HG03460 (cell line): ENCODE measurements around the gene TNFRSF12A.

ENCODE experiments used
- ATAC-seq: cut with Tn5 transposase; IDR thresholded peaks from one replicate; pipeline ENCODE4 v1.9.1; 2021; ENCODE audit not compliant: unreplicated experiment

Gene TNFRSF12A

DNA sequence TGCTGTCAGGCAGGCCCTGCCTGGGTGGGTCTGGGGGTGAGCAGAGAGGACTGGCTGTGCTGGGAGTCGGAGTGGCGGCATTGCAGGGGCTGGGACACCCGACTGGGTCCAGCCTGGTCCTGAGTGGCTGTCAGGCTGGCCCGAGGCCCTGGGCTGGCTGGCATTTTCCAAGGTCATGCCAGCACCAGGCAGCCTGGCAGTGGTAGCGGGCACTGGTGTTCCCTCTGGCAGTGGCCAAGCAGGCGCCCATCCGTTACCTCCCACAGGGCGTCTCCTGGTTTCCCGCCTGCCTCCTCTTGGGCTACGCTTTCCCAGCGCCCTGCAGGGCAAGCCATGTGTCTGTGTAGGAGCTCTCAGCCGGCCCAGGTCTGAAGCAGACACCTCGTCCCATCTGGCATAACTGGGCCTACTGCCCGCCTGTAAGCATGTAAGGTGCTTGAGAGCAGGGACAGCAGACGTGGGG, 34.2 kb upstream of the TNFRSF12A start:
- ATAC-seq, result no peak

DNA sequence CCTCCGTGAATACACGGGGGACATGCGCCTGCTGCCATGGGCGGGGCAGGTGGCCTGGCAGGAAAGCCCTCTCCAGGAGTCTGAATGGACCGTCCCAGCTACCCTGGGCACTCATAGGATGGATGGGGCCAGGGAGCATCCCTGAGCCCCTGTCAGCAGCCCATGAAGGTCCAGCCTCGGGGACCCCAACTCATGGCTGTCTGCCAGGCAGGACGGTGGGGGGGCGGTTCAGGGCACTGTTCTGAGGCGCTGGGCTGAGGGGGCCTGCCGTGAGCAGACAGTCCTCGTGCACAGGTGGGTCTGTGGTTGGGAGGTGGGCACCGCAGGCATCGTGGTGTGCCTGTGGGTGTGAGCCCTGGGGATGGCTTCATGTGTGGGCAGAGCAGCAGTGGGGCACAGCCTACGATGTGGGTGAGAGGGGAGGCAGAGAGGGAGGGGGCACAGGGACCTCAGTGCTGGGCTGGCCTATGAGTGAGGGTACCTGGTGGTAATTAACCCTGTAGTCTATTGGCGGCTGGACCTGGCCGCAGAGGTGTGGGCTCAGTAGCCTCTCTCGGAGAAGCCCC, 33.5 kb upstream of the TNFRSF12A start:
- no peak for ATAC-seq

DNA sequence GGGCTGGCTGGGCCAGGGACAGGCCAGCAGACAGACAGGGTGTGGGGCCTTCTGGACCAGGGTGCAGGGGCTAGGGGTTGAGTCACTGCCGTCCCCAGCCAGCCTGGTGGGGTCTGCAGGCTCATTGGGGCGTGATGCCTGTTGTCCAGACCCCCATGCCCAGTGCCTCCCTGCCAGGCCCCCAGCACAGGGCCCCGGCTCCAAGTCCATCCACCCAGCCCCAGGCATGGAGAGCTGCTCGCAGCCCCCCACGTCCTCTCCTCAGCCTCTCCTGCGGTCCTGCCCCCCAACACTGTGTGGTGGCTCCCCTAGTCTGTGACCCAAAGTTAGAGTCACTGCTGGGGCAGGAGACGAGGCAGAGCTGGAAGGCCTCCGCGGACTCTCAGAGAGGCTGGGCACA, 32.9 kb upstream of the TNFRSF12A start:
- ATAC-seq, result no peak

- ATAC-seq, result no peak
Measured at GRCh38 chr16:2987833-2988232, 32.3 kb upstream of the TNFRSF12A start.

DNA sequence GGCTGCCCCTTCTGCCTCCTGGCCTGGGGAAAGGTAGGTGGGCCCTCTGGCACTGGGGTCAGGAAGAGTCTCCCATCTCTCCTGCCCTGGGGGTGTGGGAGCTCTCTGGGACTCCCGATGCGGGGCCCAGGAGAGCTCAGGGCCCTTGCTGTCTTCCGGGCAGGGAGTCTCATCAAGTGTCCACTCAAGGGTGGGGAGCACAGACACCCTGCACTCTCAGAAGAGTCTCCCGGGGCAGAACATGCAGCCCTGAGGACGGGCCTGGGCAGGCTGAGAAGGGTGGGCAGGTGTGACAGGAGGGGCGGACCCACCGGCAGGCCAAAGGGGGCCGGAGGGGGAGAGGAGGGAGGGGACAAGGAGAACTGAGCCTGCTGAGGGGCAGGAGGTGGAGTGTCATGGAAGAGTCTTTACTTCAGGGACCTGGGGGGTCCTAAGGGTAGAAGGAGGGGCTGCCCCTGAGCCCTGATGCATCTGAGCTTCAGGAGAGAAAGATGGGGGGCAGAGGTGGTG, 31.5 kb upstream of the TNFRSF12A start:
- ATAC-seq, result no peak

DNA sequence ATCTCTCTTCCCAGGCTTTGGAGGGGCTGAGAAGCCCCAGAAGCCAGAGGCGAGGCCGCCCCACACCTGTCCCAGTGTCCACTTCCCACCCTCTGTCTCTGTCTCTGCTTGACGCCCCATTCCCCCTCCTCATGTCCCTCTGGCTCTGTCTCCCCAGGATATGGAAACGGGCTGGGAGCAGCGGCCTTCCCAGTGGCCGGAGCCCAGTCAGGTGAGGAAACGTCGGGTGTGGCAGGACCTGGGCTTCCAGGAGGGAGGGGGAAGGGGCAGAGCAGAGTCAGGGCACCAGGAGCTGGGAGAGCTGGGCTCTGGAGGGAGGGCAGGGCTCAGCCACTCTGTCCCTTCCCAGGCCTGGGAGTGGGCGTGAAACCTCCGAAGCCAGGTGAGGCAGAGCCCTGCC, 29.3 kb upstream of the TNFRSF12A start:
- ATAC-seq, result no peak

GRCh38 chr16:2991566-2992261, 28.5 kb upstream of the TNFRSF12A start:
- no peak for ATAC-seq

- no peak for ATAC-seq
Measured at GRCh38 chr16:2992383-2993081, 27.6 kb upstream of the TNFRSF12A start.

DNA sequence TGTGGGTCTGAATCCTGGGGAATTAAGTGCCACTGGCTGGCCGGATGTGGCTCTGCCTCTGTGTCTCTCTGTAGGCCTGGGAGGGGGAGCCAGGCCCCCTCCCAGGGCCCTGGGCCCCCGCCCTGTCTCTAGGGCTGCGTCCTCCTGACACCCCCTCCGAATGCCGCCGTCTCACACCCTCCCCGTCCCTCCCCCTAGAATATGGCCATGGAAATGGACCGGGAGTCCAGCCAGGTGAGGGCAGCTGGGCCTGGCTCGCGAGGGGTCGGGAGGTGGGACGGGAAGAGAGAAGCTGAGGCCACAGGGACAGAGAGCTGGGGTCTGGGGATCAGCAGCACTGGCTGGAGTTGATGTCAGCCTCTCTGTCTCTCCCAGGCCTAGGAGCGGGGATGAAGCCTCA, 23.9 kb upstream of the TNFRSF12A start:
- ATAC-seq, result no peak

- no peak for ATAC-seq
Measured at GRCh38 chr16:2999929-3000328, 20.2 kb upstream of the TNFRSF12A start.

- ATAC-seq, result no peak
Measured at GRCh38 chr16:3000540-3000939, 19.6 kb upstream of the TNFRSF12A start.

GRCh38 chr16:3001316-3001715, 18.9 kb upstream of the TNFRSF12A start:
- ATAC-seq, result no peak

DNA sequence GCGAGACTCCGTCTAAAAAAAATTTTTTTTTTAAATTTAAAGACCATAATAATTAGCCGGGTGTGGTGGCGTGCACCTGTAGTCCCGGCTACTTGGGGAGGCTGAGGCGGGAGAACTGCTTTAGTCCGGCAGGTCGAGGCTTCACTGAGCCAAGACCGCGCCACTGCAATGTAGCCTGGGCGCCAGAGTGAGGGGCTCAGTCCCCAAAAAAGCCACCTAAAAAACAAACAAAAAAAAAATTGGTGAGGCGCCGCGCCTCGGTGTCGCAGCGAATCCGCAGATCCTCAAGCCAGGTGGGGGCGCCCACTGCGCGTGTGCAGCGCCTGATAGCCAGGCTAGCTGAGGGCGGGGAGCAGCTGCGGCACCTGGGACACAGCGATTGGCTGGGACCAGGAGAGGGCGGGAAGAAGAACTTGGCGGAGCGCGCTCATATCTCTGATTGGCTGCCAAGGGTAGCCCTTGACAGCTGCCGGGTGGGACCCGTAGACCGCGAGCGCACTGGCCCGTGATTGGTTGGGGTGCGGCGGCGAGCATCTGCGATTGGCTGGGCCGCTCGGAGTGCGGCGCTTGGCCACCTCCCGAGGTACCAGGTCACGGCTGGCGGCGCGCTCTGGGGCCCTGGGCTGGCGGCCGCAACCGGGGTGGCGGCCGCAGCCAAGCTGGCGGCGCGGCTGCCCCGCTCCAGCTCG, 16.4 kb upstream of the TNFRSF12A start:
- peak; percentile 91 for ATAC-seq

DNA sequence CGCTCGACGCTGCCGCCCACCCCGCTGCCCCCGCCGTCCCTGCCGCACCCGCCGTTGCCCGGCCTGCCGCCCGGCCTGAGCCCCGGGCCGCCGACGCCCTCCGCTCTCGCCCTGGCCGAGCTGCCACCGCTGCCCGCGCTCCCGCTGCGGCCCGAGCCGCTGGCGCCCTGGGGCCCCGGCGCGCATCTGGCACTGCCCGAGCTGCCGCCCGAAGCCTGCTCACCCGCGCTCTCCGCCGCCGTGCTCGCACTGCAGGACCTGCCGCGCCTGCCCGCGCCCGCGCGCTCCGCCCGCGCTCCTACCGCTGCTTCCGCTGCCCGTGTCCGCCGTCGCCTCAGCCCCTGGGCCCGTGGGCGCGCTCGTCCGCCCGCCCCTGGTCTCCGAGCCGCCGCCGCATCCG, 15.8 kb upstream of the TNFRSF12A start:
- ATAC-seq, result peak; percentile 5

- ATAC-seq, result no peak
Measured at GRCh38 chr16:3004781-3005284, 15.3 kb upstream of the TNFRSF12A start.

DNA sequence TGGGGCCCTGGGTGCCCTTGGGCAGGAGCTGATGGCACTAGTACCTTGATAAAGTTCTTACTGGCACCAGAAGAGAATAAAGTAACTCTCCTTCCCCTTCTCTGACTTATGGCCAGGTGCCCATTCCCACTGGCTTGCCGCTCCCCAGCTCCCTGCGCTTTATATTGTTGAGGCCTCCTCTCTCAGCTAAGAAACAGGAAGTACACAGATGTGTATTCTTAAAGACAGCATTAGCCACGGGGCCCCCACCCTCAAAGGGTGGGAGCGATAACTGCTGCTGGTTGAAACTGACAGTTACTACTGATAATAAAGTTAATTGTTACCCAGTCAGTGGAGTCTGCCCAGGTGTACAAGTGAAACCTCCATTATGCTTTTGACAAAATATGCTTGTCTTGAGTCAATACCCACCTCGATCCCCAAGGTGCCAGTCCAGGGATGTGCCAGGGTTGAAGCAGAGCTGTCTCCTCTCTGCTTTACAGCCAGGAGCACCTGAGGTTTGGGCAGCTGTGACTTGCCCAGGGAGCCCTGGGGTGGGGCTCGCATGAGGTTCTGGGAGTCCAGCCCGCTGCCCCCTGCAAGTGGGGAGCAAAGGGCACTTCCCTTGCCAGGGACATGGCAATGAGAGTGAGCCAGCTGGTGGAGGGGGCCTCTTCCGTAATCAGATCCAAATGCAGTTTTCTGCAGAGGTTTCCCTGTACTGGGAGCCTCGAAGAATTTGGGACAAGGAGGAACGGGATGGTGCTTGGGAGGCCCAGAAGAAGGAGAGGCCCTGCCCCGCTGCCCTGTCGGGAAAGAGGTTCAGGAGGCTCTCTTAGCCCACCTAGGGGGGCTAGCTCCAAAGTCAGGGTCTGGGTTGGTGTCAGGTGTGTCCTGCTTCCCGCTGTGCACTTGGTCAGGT, 12.9 kb upstream of the TNFRSF12A start:
- ATAC-seq, result no peak

DNA sequence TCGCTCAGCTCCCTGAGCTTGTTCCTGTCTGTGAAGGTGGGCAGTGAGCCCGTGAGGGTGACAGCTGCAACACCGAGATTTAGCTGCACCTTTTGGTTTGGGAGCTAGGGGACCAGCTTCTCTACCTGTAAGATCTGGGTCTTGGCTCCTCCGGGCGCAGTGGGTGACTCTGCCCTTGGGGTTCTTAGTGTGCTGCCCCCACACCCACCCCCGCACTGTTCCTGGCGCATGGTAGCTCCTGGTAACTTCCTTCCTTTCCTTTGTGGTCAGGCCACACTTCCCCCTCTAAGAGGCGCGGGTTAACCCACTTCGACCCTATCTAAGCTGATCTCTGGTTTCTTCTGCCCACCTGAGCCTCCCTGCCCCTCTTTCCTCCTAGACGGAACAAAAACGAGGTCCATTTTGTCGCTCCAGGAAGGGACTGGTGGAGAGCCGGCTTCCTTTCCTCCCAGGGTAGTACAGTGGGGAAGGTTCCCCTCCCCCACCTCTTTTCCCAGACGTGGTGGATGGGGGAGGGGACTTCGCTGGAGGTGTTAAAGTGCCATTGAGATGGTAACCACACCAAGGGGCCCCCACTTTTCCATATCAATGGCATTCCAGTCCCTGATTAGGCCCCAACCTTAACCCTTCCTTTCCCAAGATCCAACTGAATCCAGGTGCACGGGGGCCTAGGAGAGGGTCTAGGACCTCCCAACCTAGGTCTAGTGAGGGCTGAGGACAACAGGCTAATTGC, 12.0 kb upstream of the TNFRSF12A start:
- no peak for ATAC-seq

DNA sequence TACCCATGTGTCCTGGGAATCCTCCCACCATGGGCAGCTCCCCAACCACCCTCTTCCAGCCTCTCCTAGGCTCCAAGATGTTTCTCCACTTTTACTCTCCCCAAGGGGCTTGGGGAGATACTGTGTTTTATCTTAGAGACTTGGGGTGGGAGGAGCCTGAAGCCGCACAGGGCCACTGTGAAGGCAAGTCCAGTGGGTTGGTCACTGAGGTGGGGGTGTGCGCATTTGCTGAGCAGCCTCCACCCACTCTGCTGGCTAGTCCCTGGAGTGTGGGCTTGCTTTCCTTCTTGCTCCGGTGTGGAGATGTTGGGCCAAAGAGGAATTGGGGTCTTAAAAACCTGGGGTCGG, 11.5 kb upstream of the TNFRSF12A start:
- no peak for ATAC-seq

DNA sequence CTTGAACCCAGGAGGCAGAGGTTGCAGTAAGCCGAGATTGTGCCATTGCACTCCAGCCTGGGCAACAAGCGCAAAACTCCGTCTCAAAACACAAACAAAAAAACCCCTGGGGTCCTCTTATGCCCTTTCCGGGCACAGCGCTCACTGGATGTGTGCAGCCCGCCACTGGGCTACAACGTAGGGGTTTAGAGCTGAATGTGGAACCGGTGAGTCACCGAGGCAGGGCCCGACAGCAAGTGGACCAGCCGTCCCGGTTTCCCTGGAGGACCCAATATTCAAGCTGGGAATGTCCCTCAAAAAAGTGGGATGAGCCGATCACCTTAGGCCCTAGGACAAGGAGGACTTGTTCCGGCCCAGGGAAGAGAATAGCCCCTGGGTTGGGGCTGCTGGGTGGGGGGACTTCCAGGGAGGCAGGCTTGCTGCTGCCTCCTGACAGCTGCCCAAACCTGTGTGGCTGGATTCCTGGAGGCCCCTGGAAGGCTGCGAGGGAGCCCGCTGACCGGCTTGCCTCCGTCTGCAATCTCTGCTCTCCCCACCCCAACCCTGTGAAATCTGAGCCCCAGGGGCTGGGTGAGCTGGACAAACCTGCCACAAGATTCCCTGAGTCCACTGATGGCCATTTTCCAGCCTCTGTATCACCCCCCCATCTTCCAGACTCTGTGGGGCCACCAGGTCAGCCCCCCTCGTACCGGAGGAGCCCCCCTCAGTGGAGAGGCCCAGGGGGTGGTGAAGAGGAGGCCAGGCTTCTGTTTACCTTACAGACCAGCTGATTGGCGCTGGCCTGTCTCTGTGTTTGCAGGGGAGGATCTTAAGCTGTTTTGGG, 10.4 kb upstream of the TNFRSF12A start:
- no peak for ATAC-seq
